Subcutaneous adipose tissue (tissue), 4 donors: Measurements from ENCODE around the gene RNF144B. TPM values are rescaled to one million over a fixed set of nuclear protein-coding genes. Genes with fewer than 3 reads are reported as not detected.

Experiments
- CTCF ChIP-seq: fragments of 450-650 bp; IDR thresholded peaks from one replicate; pipeline ENCODE4 v1.5.1; 2016; ENCODE audit warnings: low read depth, mild to moderate bottlenecking, control low read depth, antibody characterized with exemption, moderate library complexity
- total RNA-seq, 4 donors: library from RNA; depleted of rRNA; stranded (reverse); fragments of >200 nt; gene quantifications; one replicate each; pipeline ENCODE4 v1.1.0, GENCODE V29; 2016

The RNF144B gene
- total RNA-seq, 4 donors from 2014 or later, result 20.2 to 31.4 (median 23.8) TPM

GRCh38 chr6:18507018-18507415, 119.9 kb downstream of the RNF144B start:
- no peak for TF ChIP-seq CTCF

- no peak for TF ChIP-seq CTCF
Observed at GRCh38 chr6:18507561-18507960, 120.4 kb downstream of the RNF144B start.

- TF ChIP-seq CTCF, result no peak
Observed at GRCh38 chr6:18509871-18510643, 122.9 kb downstream of the RNF144B start.

GRCh38 chr6:18510644-18511033, 123.5 kb downstream of the RNF144B start:
- no peak for TF ChIP-seq CTCF

- no peak for TF ChIP-seq CTCF
Observed at GRCh38 chr6:18511211-18511610, 124.1 kb downstream of the RNF144B start.

GRCh38 chr6:18513253-18513798, 126.2 kb downstream of the RNF144B start:
- no peak for TF ChIP-seq CTCF

- TF ChIP-seq CTCF, result no peak
Observed at GRCh38 chr6:18514180-18514579, 127.0 kb downstream of the RNF144B start.
